ENCODE measurements around the gene PNMA8A. TPM values are rescaled to one million over a fixed set of nuclear protein-coding genes. Genes with fewer than 3 reads are reported as not detected.

Gene PNMA8A
- total and polyA plus RNA-seq, 2 of the 8 experiments (the other 6 are each of a cell fraction or from before 2014, with no cell fraction given): 10.0 to 22.8 TPM

- Histone ChIP-seq H3K9ac (replicated peaks in 1 of 4; ENCODE audit: extremely low read depth in 1 of 4, low read depth in 3 of 4, low read length in 3 of 4) (no peak overlapping the region), H2AFZ (ENCODE audit: low read length) (no peak overlapping the region), H3K27me3 (replicated peaks in 1 of 4; ENCODE audit: control insufficient read depth in 3 of 4, extremely low read depth in 1 of 4, insufficient read depth in 3 of 4, low read length in 3 of 4) (no peaks in the 10 kb centered on the region), H2BK20ac (ENCODE audit: low read length) (no peak overlapping the region), H3K27ac (ENCODE audit: low read depth, low read length) (no peak overlapping the region), H2AK5ac (ENCODE audit: low read depth, low read length) (no peak overlapping the region), H4K91ac (replicated peaks; ENCODE audit: insufficient read length, low read length) (no peak overlapping the region), H3K18ac (ENCODE audit: extremely low read depth, low read length) (no peak overlapping the region), H3K56ac (replicated peaks; ENCODE audit: insufficient read length, low read depth, low read length) (no peak overlapping the region), H3K79me2 (ENCODE audit: control insufficient read depth in 1 of 2, insufficient read depth in 2 of 2, low read length in 2 of 2) (no peaks in the 10 kb centered on the region), H2BK12ac (ENCODE audit: low read depth, low read length) (no peak overlapping the region), H4K5ac (ENCODE audit: insufficient read length, low read depth, low read length) (no peak overlapping the region), H3K36me3 (ENCODE audit: control insufficient read depth in 2 of 4, insufficient read depth in 4 of 4, low read length in 3 of 4) (no peaks in the 10 kb centered on the region), H4K20me1 (replicated peaks in 1 of 2; ENCODE audit: control insufficient read depth in 1 of 2, insufficient read depth in 2 of 2, low read length in 2 of 2) (no peaks in the 10 kb centered on the region), H3K23ac (ENCODE audit: insufficient read length) (no peak overlapping the region), H3K4ac (replicated peaks; ENCODE audit: insufficient read length, low read depth, low read length) (no peak overlapping the region), H3K4me3 (ENCODE audit: extremely low read depth in 1 of 4, insufficient read depth in 2 of 4, low read depth in 3 of 4, low read length in 4 of 4) (no peak overlapping the region), H2BK5ac (ENCODE audit: low read depth, low read length) (no peak overlapping the region), H3K14ac (ENCODE audit: insufficient read length) (no peak overlapping the region), H3K79me1 (ENCODE audit: low read depth, low read length) (no peaks in the 10 kb centered on the region), H4K8ac (ENCODE audit: extremely low read depth, insufficient read depth, low read length) (no peak overlapping the region), H2BK15ac (ENCODE audit: low read length) (no peak overlapping the region), H3K4me2 (ENCODE audit: insufficient read depth in 1 of 2, low read depth in 2 of 2, low read length in 2 of 2) (no peak overlapping the region), H2BK120ac (replicated peaks; ENCODE audit: low read depth, low read length) (no peak overlapping the region), H3K23me2 (ENCODE audit: low read depth, low read length) (no peaks in the 10 kb centered on the region; the same call in 1 of the 2 replicates), H3K9me3 (ENCODE audit: insufficient read depth in 2 of 2, low read depth in 1 of 2, low read length in 1 of 2) (no peaks in the 10 kb centered on the region), H3K4me1 (replicated peaks in 1 of 4; ENCODE audit: control insufficient read depth in 3 of 4, insufficient read depth in 4 of 4, low read length in 3 of 4) (no peaks in the 10 kb centered on the region)
- FAIRE-seq (no peak), DNase-seq (ENCODE audit: low read depth in 1 of 2, low spot score in 2 of 2) (no peak)
- 89% methylated on average over 15 of the region's 17 CpGs; no CpG with 5 or more reads in 1 of the 2 experiments for WGBS, 2 experiments (ENCODE audit: extremely low coverage in 1 of 2, insufficient coverage in 1 of 2, insufficient read length in 1 of 2, insufficient replicate concordance in 2 of 2, low coverage in 1 of 2, low lambda C conversion rate in 2 of 2, missing lambda C conversion rate in 1 of 2)
- ChIA-PET CTCF (ENCODE audit: partially characterized antibody) (interaction anchor here (1.6 to 3.5 kb wide), 5 partner anchors 10 to 108 kb away, joined by 8 to 16 read pairs (median 12); no protein-coding TSS in a partner anchor), POLR2A (ENCODE audit: partially characterized antibody) (no interaction called here)
- TF ChIP-seq PHF8 (conservative IDR thresholded peaks at IDR 0.05; ENCODE audit: low read depth, low read length): no peak
- no peak for TF ChIP-seq ZNF274 (IDR thresholded peaks at IDR 0.05; ENCODE audit: borderline replicate concordance, extremely low read depth, low read length)
- no peak for TF ChIP-seq POLR2AphosphoS5 (IDR thresholded peaks at IDR 0.05; ENCODE audit: low read depth, low read length)
- TF ChIP-seq TEAD4 (IDR thresholded peaks at IDR 0.05; ENCODE audit: low read depth, low read length): no peak
- TF ChIP-seq SIN3A (conservative IDR thresholded peaks at IDR 0.05 in 1 of 2, IDR thresholded peaks at IDR 0.05 in 1 of 2; ENCODE audit: low read depth in 1 of 2, low read length in 2 of 2): no peak
These were observed 32.6 kb upstream of the PNMA8A start for GRCh38 chr19:46503848-46504453.

All from H1 (cell line).